ENCODE results near the gene ARMC2.

ARMC2 gene

GRCh38 chr6:108948181-108948661, 100.0 kb downstream of the ARMC2 start:
- TF ChIP-seq POLR2AphosphoS5 (IDR thresholded peaks at IDR 0.05; ENCODE audit: borderline replicate concordance, low read depth, low read length) (no peak), FOXP2 (optimal IDR thresholded peaks at IDR 0.05; ENCODE audit: control extremely low read depth, extremely low read length, insufficient read depth) (no peak), EZH2 (IDR thresholded peaks at IDR 0.05) (no peak)
- Histone ChIP-seq H3K9ac (ENCODE audit: insufficient read length) (no peak overlapping the region), H3K36me3 (ENCODE audit: insufficient read depth, low read length) (no peaks in the 10 kb centered on the region), H3K4me3 (no peak overlapping the region), H3K27ac (no peak overlapping the region), H3K9me3 (ENCODE audit: low read depth, low read length) (no peaks in the 10 kb centered on the region)
- no peak for DNase-seq (ENCODE audit: low read depth, low spot score)

GRCh38 chr6:108951351-108951953, 103.2 kb downstream of the ARMC2 start:
- TF ChIP-seq EZH2 (IDR thresholded peaks at IDR 0.05): no peak
- no peak for TF ChIP-seq FOXP2 (optimal IDR thresholded peaks at IDR 0.05; ENCODE audit: control extremely low read depth, extremely low read length, insufficient read depth)
- TF ChIP-seq POLR2AphosphoS5 (IDR thresholded peaks at IDR 0.05; ENCODE audit: borderline replicate concordance, low read depth, low read length): no peak
- no peaks in the 10 kb centered on the region for H3K9me3 ChIP-seq (ENCODE audit: low read depth, low read length)
- no peak overlapping the region for H3K27ac ChIP-seq

GRCh38 chr6:108952776-108953486, 104.7 kb downstream of the ARMC2 start:
- no peaks in the 10 kb centered on the region for H3K36me3 ChIP-seq (ENCODE audit: insufficient read depth, low read length)
- no peaks in the 10 kb centered on the region for H3K9me3 ChIP-seq (ENCODE audit: low read depth, low read length)
- no peak overlapping the region for H3K9ac ChIP-seq (ENCODE audit: insufficient read length)
- DNase-seq (ENCODE audit: low read depth, low spot score): no peak
- no peak overlapping the region for H3K27ac ChIP-seq
- no peak for TF ChIP-seq EZH2 (IDR thresholded peaks at IDR 0.05)
- H3K4me3 ChIP-seq: no peak overlapping the region

More at GRCh38 chr6:108951351-108951953, 103.2 kb downstream of the ARMC2 start:
- no peak overlapping the region for H3K4me3 ChIP-seq
- no peak for DNase-seq (ENCODE audit: low read depth, low spot score)
- no peaks in the 10 kb centered on the region for H3K36me3 ChIP-seq (ENCODE audit: insufficient read depth, low read length)
- no peak overlapping the region for H3K9ac ChIP-seq (ENCODE audit: insufficient read length)

- Histone ChIP-seq H3K27ac (no peak overlapping the region), H3K36me3 (ENCODE audit: insufficient read depth, low read length) (no peaks in the 10 kb centered on the region), H3K9me3 (ENCODE audit: low read depth, low read length) (no peaks in the 10 kb centered on the region), H3K4me3 (no peak overlapping the region), H3K9ac (ENCODE audit: insufficient read length) (no peak overlapping the region)
- no peak for DNase-seq (ENCODE audit: low read depth, low spot score)
- no peak for TF ChIP-seq FOXP2 (optimal IDR thresholded peaks at IDR 0.05; ENCODE audit: control extremely low read depth, extremely low read length, insufficient read depth)
- TF ChIP-seq POLR2AphosphoS5 (IDR thresholded peaks at IDR 0.05; ENCODE audit: borderline replicate concordance, low read depth, low read length): no peak
- no peak for TF ChIP-seq EZH2 (IDR thresholded peaks at IDR 0.05)
These were observed 105.5 kb downstream of the ARMC2 start for GRCh38 chr6:108953681-108954080.

GRCh38 chr6:108955329-108955949, 107.2 kb downstream of the ARMC2 start:
- H3K4me3 ChIP-seq: no peak overlapping the region
- no peaks in the 10 kb centered on the region for H3K36me3 ChIP-seq (ENCODE audit: insufficient read depth, low read length)
- TF ChIP-seq EZH2 (IDR thresholded peaks at IDR 0.05): no peak
- no peak overlapping the region for H3K9ac ChIP-seq (ENCODE audit: insufficient read length)
- no peaks in the 10 kb centered on the region for H3K9me3 ChIP-seq (ENCODE audit: low read depth, low read length)
- H3K27ac ChIP-seq: no peak overlapping the region
- no peak for DNase-seq (ENCODE audit: low read depth, low spot score)

- Histone ChIP-seq H3K9me3 (ENCODE audit: low read depth, low read length) (no peaks in the 10 kb centered on the region), H3K27ac (no peak overlapping the region), H3K9ac (ENCODE audit: insufficient read length) (no peak overlapping the region), H3K4me3 (no peak overlapping the region), H3K36me3 (ENCODE audit: insufficient read depth, low read length) (no peaks in the 10 kb centered on the region)
- no peak for DNase-seq (ENCODE audit: low read depth, low spot score)
- TF ChIP-seq FOXP2 (optimal IDR thresholded peaks at IDR 0.05; ENCODE audit: control extremely low read depth, extremely low read length, insufficient read depth) (no peak), POLR2AphosphoS5 (IDR thresholded peaks at IDR 0.05; ENCODE audit: borderline replicate concordance, low read depth, low read length) (no peak), EZH2 (IDR thresholded peaks at IDR 0.05) (no peak)
These were observed 109.0 kb downstream of the ARMC2 start for GRCh38 chr6:108957221-108957620.

- no peak overlapping the region for H3K27ac ChIP-seq
- no peaks in the 10 kb centered on the region for H3K9me3 ChIP-seq (ENCODE audit: low read depth, low read length)
- H3K36me3 ChIP-seq (ENCODE audit: insufficient read depth, low read length): no peaks in the 10 kb centered on the region
- DNase-seq (ENCODE audit: low read depth, low spot score): no peak
- no peak for TF ChIP-seq EZH2 (IDR thresholded peaks at IDR 0.05)
- no peak for TF ChIP-seq FOXP2 (optimal IDR thresholded peaks at IDR 0.05; ENCODE audit: control extremely low read depth, extremely low read length, insufficient read depth)
- no peak for TF ChIP-seq POLR2AphosphoS5 (IDR thresholded peaks at IDR 0.05; ENCODE audit: borderline replicate concordance, low read depth, low read length)
- no peak overlapping the region for H3K4me3 ChIP-seq
- no peak overlapping the region for H3K9ac ChIP-seq (ENCODE audit: insufficient read length)
These were observed 110.9 kb downstream of the ARMC2 start for GRCh38 chr6:108958900-108959770.

GRCh38 chr6:108959972-108960582, 111.9 kb downstream of the ARMC2 start:
- Histone ChIP-seq H3K9ac (ENCODE audit: insufficient read length) (no peak overlapping the region), H3K27ac (no peak overlapping the region), H3K4me3 (no peak overlapping the region), H3K9me3 (ENCODE audit: low read depth, low read length) (no peaks in the 10 kb centered on the region), H3K36me3 (ENCODE audit: insufficient read depth, low read length) (no peaks in the 10 kb centered on the region)
- TF ChIP-seq EZH2 (IDR thresholded peaks at IDR 0.05): no peak
- no peak for DNase-seq (ENCODE audit: low read depth, low spot score)
